NT2/D1 (cell line): Measurements from ENCODE around the gene SIT1.
"Not testable (repeated sequence)": the region's sequence is repeated elsewhere in the genome, so short reads cannot be mapped to it uniquely, and the experiment has no call there.

Experiments used
- DNase-seq: peaks from one replicate; pipeline ENCODE4 v3.0.0-alpha.2; 2011; ENCODE audit warnings: low read depth, low spot score
- H3K27me3 ChIP-seq: 2 replicates; pipeline ENCODE4 v1.6.0; 2011; ENCODE audit warnings: mild to moderate bottlenecking; ENCODE audit not compliant: insufficient read length, insufficient read depth
- H3K36me3 ChIP-seq: 2 replicates; pipeline ENCODE4 v1.6.1; 2011; ENCODE audit warnings: mild to moderate bottlenecking, low read length, mixed read lengths; ENCODE audit not compliant: insufficient read depth, insufficient read length
- H3K4me1 ChIP-seq: 2 replicates; pipeline ENCODE4 v1.5.1; 2011; ENCODE audit not compliant: insufficient read depth, insufficient read length
- H3K4me3 ChIP-seq: 2 replicates; pipeline ENCODE4 v1.5.1; 2011; ENCODE audit warnings: low read depth; ENCODE audit not compliant: insufficient read length
- H3K9ac ChIP-seq: 2 replicates; pipeline ENCODE4 v1.6.0; 2011; ENCODE audit warnings: low read depth; ENCODE audit not compliant: insufficient read length
- H3K9me3 ChIP-seq: 2 replicates; pipeline ENCODE4 v1.5.1; 2011; ENCODE audit warnings: mild to moderate bottlenecking, low read length; ENCODE audit not compliant: insufficient read depth
- SUZ12 ChIP-seq: IDR thresholded peaks from 2 replicates; pipeline ENCODE4 v1.6.1; 2011; ENCODE audit not compliant: insufficient read length, insufficient read depth; ENCODE audit errors: extremely low read depth
- YY1 ChIP-seq: IDR thresholded peaks from 2 replicates; pipeline ENCODE4 v1.6.1; 2011; ENCODE audit not compliant: insufficient read length, insufficient read depth
- ZNF274 ChIP-seq: IDR thresholded peaks from 2 replicates; pipeline ENCODE4 v1.6.1; 2011; ENCODE audit warnings: mild to moderate bottlenecking, low read depth, low read length

Gene SIT1

GRCh38 chr9:35639631-35640030 lies 11.1 kb downstream of the SIT1 start:
- Histone ChIP-seq H3K36me3 (peaks cover 3% of the 10 kb centered on the region), H3K9ac (no peak overlapping the region), H3K27me3 (no peaks in the 10 kb centered on the region), H3K4me1 (no peaks in the 10 kb centered on the region), H3K9me3 (no peaks in the 10 kb centered on the region), H3K4me3 (no peak overlapping the region)
- TF ChIP-seq SUZ12 (no peak), YY1 (no peak), ZNF274 (no peak)
- DNase-seq = no peak

GRCh38 chr9:35639225-35639624 lies 11.5 kb downstream of the SIT1 start:
- DNase-seq, H3K9me3 ChIP-seq, H3K36me3 ChIP-seq, H3K4me3 ChIP-seq, H3K4me1 ChIP-seq, H3K9ac ChIP-seq, H3K27me3 ChIP-seq: not testable (repeated sequence)

DNA sequence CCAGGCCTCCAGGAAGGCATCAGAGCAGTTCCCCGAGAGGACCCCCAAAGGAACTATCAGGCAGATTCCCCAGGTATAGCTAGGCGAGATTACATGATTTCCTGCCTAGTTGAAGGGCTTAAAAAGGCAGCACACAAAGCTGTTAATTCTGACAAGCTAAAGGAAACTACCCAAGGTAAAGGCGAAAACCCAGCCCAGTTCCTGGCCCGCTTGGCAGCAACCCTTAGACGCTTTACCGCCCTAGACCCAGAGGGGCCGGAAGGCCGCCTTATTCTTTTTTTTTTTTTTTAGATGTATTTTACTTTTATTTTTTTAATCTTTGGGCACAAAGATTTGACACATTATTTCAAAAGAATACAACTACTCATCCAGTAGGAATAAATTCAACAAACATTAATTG lies 12.0 kb downstream of the SIT1 start:
- H3K36me3 ChIP-seq, H3K4me1 ChIP-seq, H3K9ac ChIP-seq, H3K9me3 ChIP-seq, H3K27me3 ChIP-seq, H3K4me3 ChIP-seq, DNase-seq: not testable (repeated sequence)

DNA sequence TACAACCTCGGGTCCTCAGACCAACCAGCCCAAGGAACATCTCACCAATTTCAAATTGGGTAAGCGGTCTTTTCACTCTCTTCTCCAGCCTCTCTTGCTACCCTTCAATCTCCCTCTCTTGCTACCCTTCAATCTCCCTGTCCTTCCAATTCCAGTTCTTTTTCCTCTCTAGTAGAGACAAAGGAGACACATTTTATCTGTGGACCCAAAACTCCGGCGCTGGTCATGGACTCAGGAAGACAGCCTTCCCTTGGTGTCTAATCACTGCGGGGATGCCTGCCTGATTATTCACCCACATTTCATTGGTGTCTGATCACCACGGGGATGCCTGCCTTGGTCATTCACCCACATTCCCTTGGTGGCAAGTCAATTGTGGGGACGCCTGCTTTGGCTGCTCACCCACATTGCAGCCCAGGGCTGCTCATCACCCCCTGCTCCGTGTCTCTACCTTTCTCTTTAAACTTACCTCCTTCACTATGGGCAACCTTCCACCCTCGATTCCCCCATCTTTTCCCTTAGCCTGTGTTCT lies 13.2 kb downstream of the SIT1 start:
- H3K4me3 ChIP-seq, H3K9me3 ChIP-seq, DNase-seq, H3K36me3 ChIP-seq, H3K27me3 ChIP-seq, H3K4me1 ChIP-seq, H3K9ac ChIP-seq: not testable (repeated sequence)

- H3K9me3 ChIP-seq, H3K4me1 ChIP-seq, H3K9ac ChIP-seq, DNase-seq, H3K27me3 ChIP-seq, H3K4me3 ChIP-seq, H3K36me3 ChIP-seq: not testable (repeated sequence)
Measured at GRCh38 chr9:35636877-35637246, 13.9 kb downstream of the SIT1 start.

DNA sequence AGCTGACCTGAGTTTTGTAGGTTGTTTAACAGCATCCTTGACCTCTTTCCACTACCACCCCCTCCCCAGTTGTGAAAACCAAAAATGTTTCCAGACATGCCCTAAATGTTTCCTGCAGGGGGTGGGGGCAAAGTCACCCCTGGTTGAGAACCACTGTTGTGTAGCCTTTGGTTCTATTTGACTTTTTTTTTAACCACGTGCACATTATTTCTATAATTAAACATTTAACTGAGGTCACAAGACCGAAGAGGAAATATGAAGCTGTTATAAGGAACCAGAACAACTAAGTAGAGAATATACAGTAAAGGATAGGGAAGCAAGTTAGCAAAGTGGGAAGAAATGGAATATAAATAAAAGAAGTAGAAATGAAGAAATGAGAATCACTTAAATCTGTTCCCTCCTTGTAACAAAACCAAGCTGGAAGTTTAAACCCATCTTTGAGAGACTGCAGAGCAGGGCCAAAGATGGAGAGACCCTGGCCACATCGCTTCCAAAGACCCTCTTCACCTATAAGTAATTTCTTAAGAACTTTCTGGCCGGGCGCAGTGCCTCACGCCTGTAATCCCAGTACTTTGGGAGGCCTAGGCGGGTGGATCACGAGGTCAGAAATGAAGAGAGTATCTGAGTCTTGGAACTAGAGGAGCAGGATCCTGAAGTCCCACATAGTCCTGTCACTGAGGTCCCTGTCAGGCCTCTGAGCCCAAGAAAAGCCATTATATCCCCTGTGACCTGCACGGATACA lies 14.4 kb downstream of the SIT1 start:
- Histone ChIP-seq H3K4me1 (no peaks in the 10 kb centered on the region), H3K9me3 (no peaks in the 10 kb centered on the region), H3K36me3 (no peaks in the 10 kb centered on the region), H3K9ac (no peak overlapping the region), H3K27me3 (no peaks in the 10 kb centered on the region), H3K4me3 (no peak overlapping the region)
- no peak for TF ChIP-seq SUZ12
- no peak for TF ChIP-seq ZNF274
- TF ChIP-seq YY1 = no peak
- no peak for DNase-seq

DNA sequence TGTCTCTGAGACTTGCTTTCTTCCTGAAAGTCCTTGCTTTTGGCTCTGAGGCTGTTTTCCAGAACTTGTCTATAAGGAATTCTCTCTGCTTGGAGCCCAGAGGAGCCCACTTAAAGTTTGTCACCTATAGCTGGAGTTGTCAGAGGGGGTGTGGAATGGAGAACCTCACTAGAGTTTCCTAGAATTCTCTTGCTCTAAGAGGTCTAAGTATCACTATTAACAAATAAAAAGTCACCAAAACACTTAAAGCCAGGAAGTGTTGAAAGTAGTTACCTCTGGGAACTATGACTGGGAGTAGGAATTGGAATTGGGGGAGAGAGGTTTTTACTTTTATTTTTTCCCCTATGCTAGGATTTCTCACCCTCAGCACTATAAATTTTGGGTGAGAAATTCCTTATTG lies 15.0 kb downstream of the SIT1 start:
- H3K9ac ChIP-seq = no peak overlapping the region
- H3K4me1 ChIP-seq = no peaks in the 10 kb centered on the region
- H3K4me3 ChIP-seq = no peak overlapping the region
- H3K36me3 ChIP-seq = no peaks in the 10 kb centered on the region
- no peaks in the 10 kb centered on the region for H3K27me3 ChIP-seq
- DNase-seq = no peak
- TF ChIP-seq ZNF274 (no peak), YY1 (no peak), SUZ12 (no peak)
- no peaks in the 10 kb centered on the region for H3K9me3 ChIP-seq

- Histone ChIP-seq H3K4me3 (no peak overlapping the region), H3K4me1 (no peaks in the 10 kb centered on the region), H3K27me3 (no peaks in the 10 kb centered on the region), H3K36me3 (no peaks in the 10 kb centered on the region), H3K9me3 (no peaks in the 10 kb centered on the region), H3K9ac (no peak overlapping the region)
- no peak for DNase-seq
- TF ChIP-seq YY1 = no peak
- no peak for TF ChIP-seq SUZ12
- TF ChIP-seq ZNF274 = no peak
Measured at GRCh38 chr9:35629597-35629996, 21.1 kb downstream of the SIT1 start.
